Stimulated activated naive CD4-positive, alpha-beta T cell treated with Interleukin-2 at 50 U/mL for 16 hours (primary cell): ENCODE measurements around the gene TNNT3.
A peak's percentile ranks its signal among the peaks of the same experiment; 100 is the strongest.
"Not testable (repeated sequence)": the region's sequence is repeated elsewhere in the genome, so short reads cannot be mapped to it uniquely, and the experiment has no call there.

Experiments
- DNase-seq: peaks from one replicate; lab custom pipeline; 2025; lab: John Stamatoyannopoulos, UW

Gene TNNT3

GRCh38 chr11:1881442-1882264 is 37.9 kb upstream of the TNNT3 start:
- DNase-seq, result no peak

- peak; percentile 67 for DNase-seq
These were observed 37.0 kb upstream of the TNNT3 start for GRCh38 chr11:1882265-1883238.

DNA sequence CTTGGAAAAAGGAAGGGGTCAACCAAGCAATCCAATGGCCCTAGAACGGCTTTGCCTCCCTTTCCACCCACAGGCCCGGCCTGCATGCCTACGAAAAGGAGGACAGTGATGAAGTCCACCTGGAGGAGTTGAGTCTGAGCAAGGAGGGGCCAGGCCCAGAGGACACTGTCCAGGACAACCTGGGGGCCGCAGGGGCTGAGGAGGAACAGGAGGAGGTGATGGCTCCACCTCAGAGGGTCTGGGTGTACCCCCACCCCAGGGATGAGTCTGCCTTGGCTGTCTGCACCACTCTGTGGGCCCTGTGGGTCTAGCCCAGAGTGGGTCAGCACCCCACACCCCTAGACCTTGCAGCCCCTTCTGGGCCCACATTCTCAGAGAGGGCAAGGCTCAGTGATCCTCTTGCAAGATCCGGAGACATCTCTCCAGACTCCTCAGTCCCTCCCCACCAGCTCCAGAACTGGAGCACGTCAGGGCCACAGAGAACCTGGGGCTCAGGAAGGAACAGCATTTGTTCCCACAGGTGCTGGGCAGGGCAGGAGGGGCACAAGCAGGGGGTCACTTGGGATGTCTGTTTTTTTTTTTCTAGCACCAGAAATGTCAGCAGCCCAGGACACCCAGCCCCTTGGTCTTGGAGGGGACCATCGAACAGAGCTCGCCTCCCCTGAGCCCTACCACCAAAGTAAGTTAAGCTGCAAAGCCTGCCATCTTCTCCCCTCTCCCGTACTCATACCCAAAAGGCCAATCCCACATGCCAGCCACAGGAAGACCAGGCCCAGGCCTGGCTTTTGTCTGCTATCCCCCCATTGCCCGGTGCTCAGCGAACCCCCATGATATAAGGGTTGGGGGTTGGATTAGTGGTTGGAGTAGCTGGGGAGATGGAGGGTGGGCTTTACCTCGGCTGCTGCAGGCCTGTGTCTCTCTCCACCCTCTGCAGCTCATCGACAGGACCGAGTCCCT is 35.9 kb upstream of the TNNT3 start:
- DNase-seq, result no peak

DNA sequence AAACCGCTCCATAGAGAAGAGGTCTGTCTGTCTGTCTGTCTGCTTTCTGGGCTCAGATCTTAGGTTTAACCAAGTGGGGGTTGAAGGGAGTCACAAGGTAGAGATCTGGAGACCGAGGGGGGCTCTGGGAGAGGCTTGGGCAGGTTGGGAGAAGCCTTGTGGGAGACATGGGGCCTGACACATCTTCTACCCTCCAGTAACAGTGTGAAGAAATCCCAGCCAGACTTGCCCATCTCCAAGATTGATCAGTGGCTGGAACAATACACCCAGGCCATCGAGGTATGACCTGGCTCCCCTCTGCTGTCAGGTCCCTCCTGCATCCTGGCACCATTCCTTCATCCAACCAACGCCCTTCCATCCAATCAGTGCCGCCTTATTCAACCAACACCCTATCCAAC is 35.2 kb upstream of the TNNT3 start:
- no peak for DNase-seq

GRCh38 chr11:1886551-1886950 is 33.0 kb upstream of the TNNT3 start:
- DNase-seq, result not testable (repeated sequence)

GRCh38 chr11:1887451-1888346 is 31.8 kb upstream of the TNNT3 start:
- DNase-seq, result no peak

DNA sequence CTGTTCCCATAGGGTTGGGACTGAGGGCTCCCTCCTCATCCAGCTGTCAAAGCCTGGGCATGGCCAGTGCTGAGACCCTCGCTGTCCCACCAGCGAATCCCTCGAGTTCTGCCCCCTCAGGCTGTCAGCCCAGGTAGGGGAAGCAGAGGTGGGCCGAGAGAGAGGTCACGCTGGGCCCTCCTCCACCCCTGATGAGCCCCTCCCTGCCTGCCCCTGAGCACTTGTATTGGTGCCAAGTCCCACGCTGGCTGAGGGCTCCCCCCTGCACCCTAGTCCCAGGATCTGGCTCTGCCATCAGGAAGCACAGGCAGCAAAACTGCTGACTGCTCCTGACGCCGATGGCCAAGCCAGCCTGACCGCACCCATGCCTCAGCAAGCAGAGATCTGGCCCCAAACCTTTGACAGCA is 31.2 kb upstream of the TNNT3 start:
- DNase-seq, result no peak

GRCh38 chr11:1888811-1889210 is 30.7 kb upstream of the TNNT3 start:
- no peak for DNase-seq

- DNase-seq, result peak; percentile 66
These were observed 30.1 kb upstream of the TNNT3 start for GRCh38 chr11:1889224-1889930.

DNA sequence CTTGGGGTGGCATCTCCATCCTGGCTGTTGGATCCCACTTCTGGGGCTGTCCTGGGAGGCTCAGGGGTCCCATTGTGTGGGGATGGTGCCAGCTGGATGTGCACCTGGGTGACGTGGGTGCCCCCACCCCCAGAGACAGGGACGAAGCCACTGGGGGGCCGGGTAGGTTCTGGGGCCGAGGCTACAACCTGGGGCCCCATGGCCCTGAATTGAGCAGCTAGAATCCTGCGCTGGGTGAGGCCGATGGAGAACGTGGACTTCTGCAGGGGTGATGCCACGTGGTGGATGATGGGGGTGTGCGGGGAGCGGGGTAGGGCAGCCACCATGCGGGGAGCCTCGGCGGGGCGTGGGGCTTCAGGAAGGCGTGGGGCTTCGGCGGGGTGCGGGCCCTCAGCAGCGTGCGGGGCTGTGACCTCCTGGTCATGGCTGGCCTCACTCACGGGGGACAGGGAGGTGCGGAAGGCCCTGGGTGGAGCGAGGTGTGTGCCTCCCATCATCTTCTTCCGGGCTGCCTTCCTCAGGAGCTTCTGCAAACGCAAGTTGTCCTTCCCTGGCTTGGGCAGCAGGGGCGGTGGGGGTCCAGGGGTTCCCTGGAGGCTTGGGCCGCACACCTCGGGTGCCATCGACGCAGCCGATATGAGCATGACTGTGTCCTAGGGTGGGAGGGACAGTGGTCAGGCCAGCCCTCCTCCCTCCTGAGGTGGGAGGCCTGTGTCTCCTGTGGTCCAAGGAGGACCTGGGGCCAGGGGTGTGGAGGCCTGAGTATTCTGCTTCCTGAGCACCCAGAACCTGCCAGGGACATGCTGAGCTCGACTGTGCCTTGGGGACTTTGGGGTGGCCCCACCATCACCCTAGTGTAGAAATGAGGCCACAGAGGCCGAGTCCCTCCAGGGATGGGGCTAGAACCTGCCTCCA is 29.3 kb upstream of the TNNT3 start:
- DNase-seq, result no peak

GRCh38 chr11:1890856-1891830 is 28.4 kb upstream of the TNNT3 start:
- no peak for DNase-seq

DNA sequence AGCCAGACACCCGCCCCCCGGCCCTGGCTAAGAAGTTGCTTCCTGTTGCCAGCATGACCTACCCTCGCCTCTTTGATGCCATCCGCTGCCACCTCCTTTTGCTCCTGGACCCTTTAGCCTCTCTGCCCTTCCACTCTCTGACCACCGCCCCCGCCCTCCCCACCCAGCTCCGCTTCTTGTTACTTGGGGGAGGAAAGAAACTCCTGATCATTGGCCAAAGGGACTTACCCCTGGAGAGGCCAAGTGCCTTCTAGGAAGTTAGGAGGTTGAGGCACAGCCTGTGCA is 27.7 kb upstream of the TNNT3 start, which contains the start of gene PRR33:
PRR33 (minus strand) TSS at position 65 of the 285 bp plus-strand sequence. CDS start 1,311 bp downstream, outside the sequence.
- no peak for DNase-seq

- no peak for DNase-seq
These were observed 27.4 kb upstream of the TNNT3 start for GRCh38 chr11:1892116-1892515.

DNA sequence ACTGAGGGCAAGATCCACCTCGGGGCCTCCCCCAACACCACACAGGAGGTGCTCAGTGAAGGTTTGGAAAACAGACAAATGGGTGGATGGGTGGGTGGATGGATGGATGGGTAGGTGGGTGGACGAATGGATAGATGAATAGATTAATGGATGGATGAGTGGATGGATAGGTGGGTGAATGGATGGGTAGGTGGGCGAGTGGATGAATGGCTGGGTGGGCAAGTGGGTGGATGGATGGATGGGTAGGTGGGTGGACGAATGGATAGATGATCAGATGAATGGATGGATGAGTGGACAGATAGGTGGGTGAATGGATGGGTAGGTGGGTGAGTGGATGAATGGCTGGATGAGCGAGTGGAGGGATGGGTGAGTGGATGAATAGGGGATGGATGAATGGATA is 26.9 kb upstream of the TNNT3 start:
- DNase-seq, result no peak

DNA sequence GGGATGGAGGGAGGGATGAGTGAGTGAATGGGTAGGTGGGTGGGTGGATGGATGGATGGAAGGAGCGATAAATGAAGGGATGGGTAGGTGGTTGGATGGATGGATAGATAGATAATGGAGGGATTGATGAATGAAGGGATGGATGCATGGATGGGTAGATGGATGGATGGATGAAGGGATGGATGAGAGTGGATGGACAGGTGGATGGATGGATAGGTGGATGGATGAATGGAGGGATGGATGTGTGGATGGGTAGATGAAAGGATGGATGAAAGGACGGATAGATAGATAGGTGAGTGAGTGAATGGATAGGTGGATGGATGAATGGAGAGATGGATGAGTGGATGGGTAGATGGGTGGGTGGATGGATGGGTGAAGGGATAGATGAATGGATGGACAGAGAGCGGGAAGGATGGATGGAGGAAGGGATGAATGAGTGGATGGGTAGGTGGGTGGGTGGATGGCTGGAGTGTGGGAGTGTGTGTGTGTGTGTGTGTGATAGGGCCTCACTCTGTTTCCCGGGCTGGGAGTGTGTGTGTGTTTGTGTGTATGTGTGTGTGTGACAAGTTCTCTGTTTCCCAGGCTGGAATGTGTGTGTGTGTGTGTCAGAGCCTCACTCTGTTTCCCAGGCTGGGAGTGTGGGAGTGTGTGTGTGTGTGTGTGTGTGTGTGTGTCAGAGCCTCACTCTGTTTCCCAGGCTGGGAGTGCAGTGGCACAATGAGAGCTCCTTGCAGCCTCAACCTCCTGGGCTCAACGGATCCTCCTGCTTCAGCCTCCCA is 25.7 kb upstream of the TNNT3 start:
- DNase-seq, result no peak

DNA sequence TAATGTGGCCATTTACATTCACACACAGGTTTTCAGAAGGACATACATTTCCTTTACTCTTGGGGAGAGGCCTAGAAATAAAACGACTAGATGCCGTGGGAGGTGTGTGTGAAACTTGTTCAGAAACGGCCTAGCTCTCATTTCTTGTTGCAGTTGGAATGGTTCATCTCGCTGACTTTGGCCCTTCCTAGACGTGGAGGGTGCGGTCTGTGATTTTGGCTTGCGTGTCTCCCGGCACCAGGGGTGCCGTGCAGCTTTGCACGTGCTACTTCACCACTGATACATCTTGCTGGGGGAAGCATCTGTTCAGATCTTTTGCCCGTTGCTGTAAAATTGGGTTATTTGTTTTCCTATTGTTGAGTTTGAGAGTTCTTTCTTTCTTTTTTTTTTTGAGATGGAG is 24.7 kb upstream of the TNNT3 start:
- DNase-seq, result no peak

DNA sequence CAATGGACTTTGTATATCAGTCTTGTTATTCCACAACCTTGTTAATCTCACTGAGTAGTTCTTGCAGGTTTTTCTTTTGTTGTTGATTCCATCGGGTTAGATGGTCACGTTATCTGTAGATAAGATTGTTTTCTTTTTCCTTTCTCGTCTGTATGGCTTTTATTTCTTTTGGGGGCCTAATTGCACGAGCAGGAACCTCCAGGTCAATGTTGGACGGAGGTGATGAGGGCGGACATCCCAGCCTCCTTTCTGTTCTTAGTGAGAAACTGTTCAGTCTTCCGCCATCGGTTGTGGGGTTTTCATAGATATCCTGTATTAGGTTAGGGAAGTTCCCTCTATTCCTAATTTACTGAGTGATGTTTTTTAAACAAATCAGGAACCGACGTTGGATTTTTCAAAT is 23.0 kb upstream of the TNNT3 start:
- no peak for DNase-seq
